Epidermal melanocyte (primary cell): ENCODE results near the gene PLOD2.

Source experiments
- DNase-seq: peaks from one replicate; pipeline ENCODE4 v3.0.0; 2011; ENCODE audit warnings: low spot score; ENCODE audit not compliant: insufficient read length

Gene PLOD2

DNA sequence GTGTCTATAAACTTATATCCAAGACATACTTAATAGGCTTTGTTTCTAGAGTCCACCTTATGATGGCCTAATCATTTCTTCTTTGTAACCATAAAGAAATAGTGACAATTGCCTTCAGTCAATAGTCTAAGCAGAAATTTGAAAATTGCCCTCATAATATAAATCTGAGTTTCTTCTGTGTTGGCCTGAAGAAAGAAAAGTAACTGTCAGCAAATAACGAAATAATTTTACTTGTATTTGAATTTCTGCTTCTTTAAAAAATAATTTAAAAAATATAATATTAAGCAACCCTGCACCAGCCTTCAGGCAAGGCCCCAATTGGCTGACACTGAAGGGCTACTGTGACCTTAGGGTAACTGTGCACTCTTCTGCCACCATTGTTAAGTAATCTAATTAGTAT lies 113.5 kb downstream of the PLOD2 start:
- DNase-seq = no peak

- DNase-seq = no peak
Measured at GRCh38 chr3:146044046-146044445, 116.9 kb downstream of the PLOD2 start.

- no peak for DNase-seq
Measured at GRCh38 chr3:146040630-146041029, 120.4 kb downstream of the PLOD2 start.

GRCh38 chr3:146037697-146038096 lies 123.3 kb downstream of the PLOD2 start:
- no peak for DNase-seq

DNA sequence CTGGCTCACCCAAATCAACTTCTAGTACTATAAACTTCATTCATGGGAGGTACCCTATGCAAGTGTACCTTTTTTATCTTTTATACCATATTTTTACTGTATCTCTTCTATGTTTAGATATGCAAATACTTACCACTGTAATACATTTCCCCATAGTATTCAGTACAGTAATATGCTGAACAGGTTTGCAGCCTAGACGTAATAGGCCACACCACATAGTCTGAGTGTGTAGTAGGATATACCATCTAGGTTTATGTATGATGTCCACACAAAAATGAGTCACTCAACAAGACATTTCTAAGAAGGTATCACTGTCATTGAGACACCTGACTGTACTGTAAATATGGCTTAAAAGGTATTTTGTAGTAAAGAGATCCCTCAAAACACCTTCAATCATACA lies 124.7 kb downstream of the PLOD2 start:
- DNase-seq = no peak

DNA sequence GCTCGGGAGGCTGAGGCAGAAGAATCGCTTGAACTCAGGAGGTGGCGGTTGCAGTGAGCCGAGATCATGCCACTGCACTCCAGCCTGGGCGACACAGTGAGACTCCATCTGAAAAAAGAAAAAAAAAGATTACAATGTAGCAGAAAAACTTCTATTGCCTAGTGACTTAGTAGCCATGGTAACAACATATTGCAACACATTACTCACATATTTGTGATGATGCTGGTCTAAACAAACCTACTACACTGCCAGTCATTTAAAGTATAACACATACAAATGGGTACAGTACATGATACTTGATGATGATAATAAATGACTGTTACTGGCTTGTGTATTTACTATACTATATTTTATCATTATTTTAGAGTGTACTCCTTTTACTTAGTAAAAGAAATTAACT lies 125.6 kb downstream of the PLOD2 start:
- DNase-seq = no peak

GRCh38 chr3:146033950-146034349 lies 127.0 kb downstream of the PLOD2 start:
- DNase-seq = no peak

GRCh38 chr3:146026547-146026946 lies 134.4 kb downstream of the PLOD2 start:
- no peak for DNase-seq

GRCh38 chr3:146024260-146024659 lies 136.7 kb downstream of the PLOD2 start:
- no peak for DNase-seq

DNA sequence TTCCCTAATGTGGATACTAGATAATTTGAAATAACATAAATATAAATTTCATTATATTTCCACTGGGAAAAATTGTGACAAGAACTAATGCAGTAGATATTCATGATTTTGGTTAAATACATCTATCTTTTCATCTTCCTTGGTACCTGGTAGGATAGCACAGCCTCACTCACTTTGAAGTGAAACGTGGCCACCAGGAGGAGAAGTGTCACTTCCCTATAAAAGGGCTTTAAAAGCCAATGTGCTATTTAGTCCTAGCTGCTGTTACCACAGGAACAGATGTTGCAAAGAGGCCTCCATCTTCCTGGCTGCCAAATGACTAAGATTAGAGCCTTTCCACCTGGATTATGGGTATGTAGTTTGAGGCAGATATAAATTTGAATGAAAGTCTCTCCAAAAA lies 140.0 kb downstream of the PLOD2 start:
- no peak for DNase-seq

- DNase-seq = no peak
Measured at GRCh38 chr3:146019508-146019907, 141.5 kb downstream of the PLOD2 start.
